ENCODE results near the gene FOXB2. TPM values are rescaled to one million over a fixed set of nuclear protein-coding genes. Genes with fewer than 3 reads are reported as not detected.
"Not testable (repeated sequence)": the region's sequence is repeated elsewhere in the genome, so short reads cannot be mapped to it uniquely, and the experiment has no call there.

Gene FOXB2
- total RNA-seq, 1 donor from 2014 or later: not detected

- no peak for DNase-seq (ENCODE audit: low spot score)
Observed at GRCh38 chr9:77016121-77016525, 3.3 kb upstream of the FOXB2 start.

- DNase-seq (ENCODE audit: low spot score): no peak
Observed at GRCh38 chr9:77016526-77017504, 2.6 kb upstream of the FOXB2 start.

GRCh38 chr9:77017505-77017894 lies 2.0 kb upstream of the FOXB2 start:
- no peak for DNase-seq (ENCODE audit: low spot score)

GRCh38 chr9:77018058-77018968 lies 1.1 kb upstream of the FOXB2 start:
- DNase-seq (ENCODE audit: low spot score): no peak

GRCh38 chr9:77018969-77019235 lies 553 bp upstream of the FOXB2 start:
- DNase-seq (ENCODE audit: low spot score): no peak

GRCh38 chr9:77019926-77020412 lies 514 bp downstream of the FOXB2 start:
- no peak for DNase-seq (ENCODE audit: low spot score)

GRCh38 chr9:77020413-77021290 lies 1.2 kb downstream of the FOXB2 start:
- DNase-seq (ENCODE audit: low spot score): no peak

GRCh38 chr9:77021291-77021894 lies 1.9 kb downstream of the FOXB2 start:
- DNase-seq (ENCODE audit: low spot score): no peak

GRCh38 chr9:77021922-77022782 lies 2.7 kb downstream of the FOXB2 start:
- no peak for DNase-seq (ENCODE audit: low spot score)

- no peak for DNase-seq (ENCODE audit: low spot score)
Observed at GRCh38 chr9:77022783-77023440, 3.5 kb downstream of the FOXB2 start.

GRCh38 chr9:77023726-77024125 lies 4.3 kb downstream of the FOXB2 start:
- no peak for DNase-seq (ENCODE audit: low spot score)

- DNase-seq (ENCODE audit: low spot score): no peak
Observed at GRCh38 chr9:77024776-77025545, 5.5 kb downstream of the FOXB2 start.

- no peak for DNase-seq (ENCODE audit: low spot score)
Observed at GRCh38 chr9:77028478-77028877, 9.0 kb downstream of the FOXB2 start.

- DNase-seq (ENCODE audit: low spot score): no peak
Observed at GRCh38 chr9:77030045-77030444, 10.6 kb downstream of the FOXB2 start.

- no peak for DNase-seq (ENCODE audit: low spot score)
Observed at GRCh38 chr9:77038281-77039036, 19.0 kb downstream of the FOXB2 start.

GRCh38 chr9:77040340-77040739 lies 20.9 kb downstream of the FOXB2 start:
- no peak for DNase-seq (ENCODE audit: low spot score)

- not testable (repeated sequence) for DNase-seq (ENCODE audit: low spot score)
Observed at GRCh38 chr9:77043743-77044142, 24.3 kb downstream of the FOXB2 start.

- DNase-seq (ENCODE audit: low spot score): not testable (repeated sequence)
Observed at GRCh38 chr9:77060681-77061080, 41.2 kb downstream of the FOXB2 start.

Data from mucosa of gallbladder (tissue), 1 donor.